Measurements from ENCODE around the gene ABHD4.
A peak's percentile ranks its signal among the peaks of the same experiment; 100 is the strongest.
"Not testable (repeated sequence)": the region's sequence is repeated elsewhere in the genome, so short reads cannot be mapped to it uniquely, and the experiment has no call there.

ABHD4 gene

GRCh38 chr14:22598099-22598895 lies at the start of gene ABHD4:
ABHD4 (plus strand) TSS chr14:22598300; CDS start chr14:22598307, 7 bp downstream.
- H3K4me1 ChIP-seq (ENCODE audit: control insufficient read depth, insufficient read depth, low read length): peaks cover 20% of the 10 kb centered on the region
- no peaks in the 10 kb centered on the region for H3K9me3 ChIP-seq (ENCODE audit: control insufficient read depth, insufficient read depth, low read length)
- peaks cover 31% of the 10 kb centered on the region for H3K36me3 ChIP-seq (ENCODE audit: control insufficient read depth, insufficient read depth, low read length)
- peak within 1 kb of the TSS; percentile 72 for H3K9ac ChIP-seq (ENCODE audit: low read depth, low read length)
- peak within 1 kb of the TSS; percentile 94 for H3K4me3 ChIP-seq (ENCODE audit: low read depth, low read length)
- no peaks in the 10 kb centered on the region for H3K27me3 ChIP-seq (ENCODE audit: control insufficient read depth, insufficient read depth, low read length)
- H3K27ac ChIP-seq (ENCODE audit: low read depth, low read length): peak within 1 kb of the TSS; percentile 90

- Histone ChIP-seq H3K9me3 (ENCODE audit: control insufficient read depth, insufficient read depth, low read length) (no peaks in the 10 kb centered on the region), H3K9ac (ENCODE audit: low read depth, low read length) (no peak overlapping the region), H3K27me3 (ENCODE audit: control insufficient read depth, insufficient read depth, low read length) (no peaks in the 10 kb centered on the region), H3K27ac (ENCODE audit: low read depth, low read length) (peak overlapping the region; percentile 70), H3K36me3 (ENCODE audit: control insufficient read depth, insufficient read depth, low read length) (no peaks in the 10 kb centered on the region), H3K4me1 (ENCODE audit: control insufficient read depth, insufficient read depth, low read length) (peaks cover 27% of the 10 kb centered on the region), H3K4me3 (ENCODE audit: low read depth, low read length) (no peak overlapping the region)
These were observed 48.7 kb upstream of the ABHD4 start for GRCh38 chr14:22549324-22549962.

GRCh38 chr14:22549981-22550673 lies 48.0 kb upstream of the ABHD4 start:
- no peaks in the 10 kb centered on the region for H3K9me3 ChIP-seq (ENCODE audit: control insufficient read depth, insufficient read depth, low read length)
- peak overlapping the region; percentile 70 for H3K27ac ChIP-seq (ENCODE audit: low read depth, low read length)
- H3K4me1 ChIP-seq (ENCODE audit: control insufficient read depth, insufficient read depth, low read length): peaks cover 27% of the 10 kb centered on the region
- no peaks in the 10 kb centered on the region for H3K36me3 ChIP-seq (ENCODE audit: control insufficient read depth, insufficient read depth, low read length)
- no peak overlapping the region for H3K9ac ChIP-seq (ENCODE audit: low read depth, low read length)
- H3K4me3 ChIP-seq (ENCODE audit: low read depth, low read length): no peak overlapping the region
- H3K27me3 ChIP-seq (ENCODE audit: control insufficient read depth, insufficient read depth, low read length): no peaks in the 10 kb centered on the region

- Histone ChIP-seq H3K9ac (ENCODE audit: low read depth, low read length) (no peak overlapping the region), H3K27ac (ENCODE audit: low read depth, low read length) (no peak overlapping the region), H3K36me3 (ENCODE audit: control insufficient read depth, insufficient read depth, low read length) (no peaks in the 10 kb centered on the region)
These were observed 46.5 kb upstream of the ABHD4 start for GRCh38 chr14:22551605-22551997.

GRCh38 chr14:22552001-22552826 lies 45.9 kb upstream of the ABHD4 start:
- Histone ChIP-seq H3K27ac (ENCODE audit: low read depth, low read length) (no peak overlapping the region), H3K4me1 (ENCODE audit: control insufficient read depth, insufficient read depth, low read length) (peaks cover 21% of the 10 kb centered on the region), H3K9me3 (ENCODE audit: control insufficient read depth, insufficient read depth, low read length) (no peaks in the 10 kb centered on the region), H3K4me3 (ENCODE audit: low read depth, low read length) (no peak overlapping the region), H3K27me3 (ENCODE audit: control insufficient read depth, insufficient read depth, low read length) (no peaks in the 10 kb centered on the region), H3K36me3 (ENCODE audit: control insufficient read depth, insufficient read depth, low read length) (no peaks in the 10 kb centered on the region), H3K9ac (ENCODE audit: low read depth, low read length) (no peak overlapping the region)

More at GRCh38 chr14:22551605-22551997, 46.5 kb upstream of the ABHD4 start:
- Histone ChIP-seq H3K4me3 (ENCODE audit: low read depth, low read length) (no peak overlapping the region), H3K27me3 (ENCODE audit: control insufficient read depth, insufficient read depth, low read length) (no peaks in the 10 kb centered on the region), H3K4me1 (ENCODE audit: control insufficient read depth, insufficient read depth, low read length) (peaks cover 26% of the 10 kb centered on the region), H3K9me3 (ENCODE audit: control insufficient read depth, insufficient read depth, low read length) (no peaks in the 10 kb centered on the region)

- Histone ChIP-seq H3K9me3 (ENCODE audit: control insufficient read depth, insufficient read depth, low read length) (no peaks in the 10 kb centered on the region), H3K4me1 (ENCODE audit: control insufficient read depth, insufficient read depth, low read length) (peaks cover 25% of the 10 kb centered on the region), H3K27me3 (ENCODE audit: control insufficient read depth, insufficient read depth, low read length) (no peaks in the 10 kb centered on the region), H3K27ac (ENCODE audit: low read depth, low read length) (no peak overlapping the region), H3K36me3 (ENCODE audit: control insufficient read depth, insufficient read depth, low read length) (no peaks in the 10 kb centered on the region), H3K4me3 (ENCODE audit: low read depth, low read length) (no peak overlapping the region), H3K9ac (ENCODE audit: low read depth, low read length) (no peak overlapping the region)
These were observed 45.3 kb upstream of the ABHD4 start for GRCh38 chr14:22552827-22553076.

- Histone ChIP-seq H3K27me3 (ENCODE audit: control insufficient read depth, insufficient read depth, low read length) (no peaks in the 10 kb centered on the region), H3K27ac (ENCODE audit: low read depth, low read length) (no peak overlapping the region), H3K36me3 (ENCODE audit: control insufficient read depth, insufficient read depth, low read length) (no peaks in the 10 kb centered on the region), H3K4me1 (ENCODE audit: control insufficient read depth, insufficient read depth, low read length) (peaks cover 30% of the 10 kb centered on the region), H3K9ac (ENCODE audit: low read depth, low read length) (no peak overlapping the region), H3K4me3 (ENCODE audit: low read depth, low read length) (no peak overlapping the region), H3K9me3 (ENCODE audit: control insufficient read depth, insufficient read depth, low read length) (no peaks in the 10 kb centered on the region)
These were observed 44.7 kb upstream of the ABHD4 start for GRCh38 chr14:22553445-22553844.

GRCh38 chr14:22553861-22554497 lies 44.1 kb upstream of the ABHD4 start:
- not testable (repeated sequence) for H3K4me3 ChIP-seq (ENCODE audit: low read depth, low read length); H3K36me3 ChIP-seq (ENCODE audit: control insufficient read depth, insufficient read depth, low read length); H3K9ac ChIP-seq (ENCODE audit: low read depth, low read length); H3K27me3 ChIP-seq (ENCODE audit: control insufficient read depth, insufficient read depth, low read length); H3K9me3 ChIP-seq (ENCODE audit: control insufficient read depth, insufficient read depth, low read length); H3K27ac ChIP-seq (ENCODE audit: low read depth, low read length)
- H3K4me1 ChIP-seq (ENCODE audit: control insufficient read depth, insufficient read depth, low read length): peaks cover 30% of the 10 kb centered on the region

GRCh38 chr14:22554498-22555383 lies 43.4 kb upstream of the ABHD4 start:
- Histone ChIP-seq H3K9ac (ENCODE audit: low read depth, low read length) (no peak overlapping the region), H3K27me3 (ENCODE audit: control insufficient read depth, insufficient read depth, low read length) (no peaks in the 10 kb centered on the region), H3K9me3 (ENCODE audit: control insufficient read depth, insufficient read depth, low read length) (no peaks in the 10 kb centered on the region), H3K4me3 (ENCODE audit: low read depth, low read length) (no peak overlapping the region), H3K36me3 (ENCODE audit: control insufficient read depth, insufficient read depth, low read length) (no peaks in the 10 kb centered on the region), H3K27ac (ENCODE audit: low read depth, low read length) (no peak overlapping the region), H3K4me1 (ENCODE audit: control insufficient read depth, insufficient read depth, low read length) (peaks cover 29% of the 10 kb centered on the region)

All from HUES48 (cell line).